Skeletal muscle satellite cell (primary cell): ENCODE measurements around the gene CHMP4A.
"Not testable (repeated sequence)": the region's sequence is repeated elsewhere in the genome, so short reads cannot be mapped to it uniquely, and the experiment has no call there.

ENCODE experiments used
- H3K27me3 ChIP-seq: 2 replicates; pipeline ENCODE4 v1.7.0; 2013; ENCODE audit warnings: low read length; ENCODE audit not compliant: control insufficient read depth, insufficient read depth
- H3K36me3 ChIP-seq: 2 replicates; pipeline ENCODE4 v1.7.0; 2013; ENCODE audit warnings: mild to moderate bottlenecking, control low read depth, low read length; ENCODE audit not compliant: insufficient read depth
- H3K4me1 ChIP-seq: 2 replicates; pipeline ENCODE4 v1.7.0; 2013; ENCODE audit warnings: low read length; ENCODE audit not compliant: control insufficient read depth, insufficient read depth
- H3K4me2 ChIP-seq: 2 replicates; pipeline ENCODE4 v1.7.0; 2013; ENCODE audit warnings: mild to moderate bottlenecking, low read length
- H3K4me3 ChIP-seq: 2 replicates; pipeline ENCODE4 v1.7.0; 2013; ENCODE audit warnings: low read length
- H3K9ac ChIP-seq: 2 replicates; pipeline ENCODE4 v1.7.0; 2013; ENCODE audit warnings: mild to moderate bottlenecking, low read depth, low read length, moderate library complexity
- H3K9me3 ChIP-seq: replicated peaks from 2 replicates; pipeline ENCODE4 v1.7.0; 2013; ENCODE audit warnings: mild to moderate bottlenecking, control low read depth, low read length

Gene CHMP4A

DNA sequence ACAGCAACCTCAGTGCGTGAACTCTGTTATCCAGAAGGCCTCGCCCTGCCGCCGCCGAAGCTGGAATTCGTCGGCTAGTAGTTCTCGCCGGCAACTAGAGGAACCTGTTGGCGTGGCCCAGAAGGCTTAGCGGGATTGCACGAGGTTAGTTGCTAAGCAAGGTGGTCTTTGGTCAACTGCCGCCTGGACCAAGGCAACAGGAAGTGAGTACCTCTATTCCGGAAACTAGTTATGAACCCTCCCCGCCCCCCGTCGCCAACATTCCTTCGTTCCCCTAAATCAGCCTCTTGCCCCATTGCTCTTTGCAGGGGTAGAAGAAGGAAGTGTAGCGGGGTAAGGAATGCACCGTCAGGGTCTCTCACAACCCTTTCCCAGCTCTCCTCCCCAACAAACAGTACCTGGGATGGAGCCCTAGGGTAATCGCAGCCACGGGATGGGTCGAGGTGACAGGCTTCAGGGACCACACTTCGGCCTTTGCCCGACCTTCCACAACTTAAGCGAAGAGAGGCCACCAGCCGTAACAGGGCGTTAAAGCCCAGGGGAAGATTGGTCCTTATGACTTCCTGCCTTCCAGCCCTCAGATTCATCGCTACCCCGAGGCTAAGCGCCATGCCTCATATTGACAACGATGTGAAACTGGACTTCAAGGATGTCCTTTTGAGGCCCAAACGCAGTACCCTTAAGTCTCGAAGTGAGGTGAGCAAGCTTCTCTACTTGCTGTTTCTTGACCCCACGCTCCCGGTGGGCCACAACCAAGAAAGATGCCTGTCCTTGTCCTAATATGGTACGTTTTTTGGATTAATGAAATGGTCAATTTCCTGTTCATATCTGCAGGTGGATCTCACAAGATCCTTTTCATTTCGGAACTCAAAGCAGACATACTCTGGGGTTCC lies 19.6 kb upstream of the CHMP4A start, which contains the start of gene GMPR2:
TSS of gene GMPR2 (plus strand) at position 285 of the 893 bp plus-strand sequence. CDS start at position 610, 325 bp downstream.
- Histone ChIP-seq H3K9ac (peak within 1 kb of the TSS; percentile 97), H3K4me3 (peak within 1 kb of the TSS; percentile 91), H3K4me2 (peak within 1 kb of the TSS; percentile 96), H3K27me3 (no peaks in the 10 kb centered on the region), H3K36me3 (peaks cover 25% of the 10 kb centered on the region), H3K4me1 (peaks cover 28% of the 10 kb centered on the region), H3K9me3 (no peaks in the 10 kb centered on the region)

DNA sequence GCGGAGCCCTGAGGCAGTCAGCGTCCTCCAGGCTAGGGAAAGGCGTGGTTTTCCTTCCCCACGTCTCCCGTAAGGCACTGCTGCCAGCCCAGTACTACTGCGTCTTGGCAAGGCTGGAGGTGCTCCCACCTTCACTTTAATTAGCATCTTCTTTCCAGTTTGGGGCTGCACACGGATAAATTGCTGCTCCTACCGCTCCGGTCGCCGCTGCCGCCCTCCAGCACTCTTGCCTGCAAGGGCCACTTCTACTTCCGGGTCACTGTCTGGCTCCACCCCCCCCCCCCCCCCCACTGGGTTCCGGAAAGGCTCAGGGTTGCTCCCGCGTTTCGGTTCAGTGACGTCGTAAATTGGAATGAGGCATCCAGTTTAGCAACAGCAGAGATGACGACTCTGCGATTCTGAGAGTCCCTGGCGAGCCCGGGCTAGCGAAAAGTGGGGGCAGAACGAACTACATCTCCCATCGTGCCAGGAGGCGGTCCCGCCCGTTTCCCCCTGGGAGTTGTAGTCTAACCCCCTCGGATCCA lies 18.9 kb upstream of the CHMP4A start, which contains the start of gene NEDD8:
TSS of gene NEDD8 (minus strand) at position 247 of the 524 bp plus-strand sequence. CDS start at position 147, 100 bp downstream.
- Histone ChIP-seq H3K4me3 (peak within 1 kb of the TSS; percentile 91), H3K9ac (peak within 1 kb of the TSS; percentile 97), H3K36me3 (peaks cover 17% of the 10 kb centered on the region), H3K4me1 (peaks cover 28% of the 10 kb centered on the region), H3K4me2 (peak within 1 kb of the TSS; percentile 96), H3K9me3 (no peaks in the 10 kb centered on the region), H3K27me3 (no peaks in the 10 kb centered on the region)

DNA sequence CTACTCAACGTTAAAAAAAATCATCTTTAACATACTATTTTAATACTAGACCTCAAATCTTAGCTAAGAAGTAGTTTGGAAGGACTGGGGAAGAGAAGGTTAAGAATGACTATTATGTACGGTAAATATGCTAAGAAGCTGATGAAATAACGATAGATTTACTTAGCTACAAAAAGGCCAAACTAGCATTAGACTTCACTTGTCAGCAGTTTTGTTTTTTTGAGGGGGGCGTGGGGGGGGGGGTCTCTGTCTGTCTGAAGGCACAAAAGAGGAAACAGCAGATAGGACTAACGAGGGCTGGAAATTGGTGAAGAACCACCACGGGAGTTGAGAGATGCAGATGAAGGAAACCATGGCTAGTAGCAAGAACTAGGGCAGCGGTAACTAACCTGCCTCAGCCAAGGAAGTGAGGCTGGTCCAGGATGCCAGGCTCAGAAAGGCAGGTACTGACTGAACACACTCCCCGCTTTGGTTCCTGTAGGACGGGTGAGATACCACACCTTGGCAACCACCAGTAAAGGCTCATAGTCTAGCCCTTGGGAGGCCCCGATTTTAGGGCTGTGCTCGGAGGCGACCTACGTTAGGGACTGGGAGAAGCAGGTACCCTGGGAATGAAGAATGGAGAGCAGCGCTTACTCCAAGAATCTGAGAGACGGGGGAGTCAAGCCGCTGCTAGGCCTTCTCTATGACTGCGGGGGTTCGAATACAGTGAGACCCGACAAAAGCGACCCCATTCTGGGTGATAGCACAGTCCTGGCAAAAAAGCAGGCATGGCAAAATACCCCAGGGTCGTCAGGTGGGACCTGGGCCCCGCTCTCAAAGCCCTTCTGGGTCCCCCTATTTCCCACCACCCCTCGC lies 18.2 kb upstream of the CHMP4A start:
- Histone ChIP-seq H3K4me1 (peaks cover 28% of the 10 kb centered on the region), H3K4me2 (peak overlapping the region; percentile 96), H3K27me3 (no peaks in the 10 kb centered on the region), H3K4me3 (peak overlapping the region; percentile 91), H3K36me3 (peaks cover 11% of the 10 kb centered on the region), H3K9ac (peak overlapping the region; percentile 97), H3K9me3 (no peaks in the 10 kb centered on the region)

DNA sequence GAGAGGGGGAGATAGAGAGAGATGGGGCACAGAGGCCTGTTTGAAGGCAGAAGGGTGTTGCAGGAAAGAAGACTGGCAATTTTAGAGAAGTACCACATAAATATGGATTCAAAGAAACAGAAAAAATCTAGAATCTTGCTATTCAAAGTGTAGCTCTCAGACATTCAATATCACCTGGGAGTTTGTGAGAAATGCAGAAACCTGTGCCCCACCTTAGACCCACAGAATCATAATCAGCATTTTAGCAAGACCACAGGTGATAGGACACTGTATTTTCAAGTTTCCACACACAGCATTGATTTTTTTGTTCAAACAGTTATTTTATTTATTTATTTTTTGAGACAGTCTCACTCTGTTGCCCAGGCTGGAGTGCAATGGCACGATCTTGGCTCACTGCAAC lies 15.6 kb upstream of the CHMP4A start:
- Histone ChIP-seq H3K36me3 (no peaks in the 10 kb centered on the region), H3K9ac (no peak overlapping the region), H3K4me1 (peaks cover 33% of the 10 kb centered on the region), H3K4me2 (no peak overlapping the region), H3K27me3 (no peaks in the 10 kb centered on the region), H3K9me3 (no peaks in the 10 kb centered on the region), H3K4me3 (no peak overlapping the region)

DNA sequence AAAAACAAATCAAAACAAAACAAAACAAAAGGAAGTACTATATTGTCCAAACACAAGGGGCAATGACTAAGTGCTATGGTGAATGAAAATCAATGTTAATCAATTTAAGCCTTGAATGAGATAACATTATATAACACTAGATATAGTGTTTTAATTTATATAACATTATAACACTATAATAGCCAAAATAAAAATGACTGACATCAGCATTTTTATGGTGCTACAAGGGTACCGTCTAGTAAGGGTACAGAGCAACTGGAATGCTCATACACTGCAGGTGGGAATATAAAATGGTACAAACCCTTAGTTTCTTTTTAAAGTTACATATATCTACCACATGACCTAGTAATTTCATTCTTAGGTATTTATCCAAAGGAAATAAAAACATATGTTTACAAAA lies 13.2 kb upstream of the CHMP4A start:
- no peak overlapping the region for H3K4me2 ChIP-seq
- no peaks in the 10 kb centered on the region for H3K36me3 ChIP-seq
- H3K4me1 ChIP-seq, result peaks cover 24% of the 10 kb centered on the region
- H3K9me3 ChIP-seq, result no peaks in the 10 kb centered on the region
- no peak overlapping the region for H3K4me3 ChIP-seq
- H3K27me3 ChIP-seq, result no peaks in the 10 kb centered on the region
- no peak overlapping the region for H3K9ac ChIP-seq

DNA sequence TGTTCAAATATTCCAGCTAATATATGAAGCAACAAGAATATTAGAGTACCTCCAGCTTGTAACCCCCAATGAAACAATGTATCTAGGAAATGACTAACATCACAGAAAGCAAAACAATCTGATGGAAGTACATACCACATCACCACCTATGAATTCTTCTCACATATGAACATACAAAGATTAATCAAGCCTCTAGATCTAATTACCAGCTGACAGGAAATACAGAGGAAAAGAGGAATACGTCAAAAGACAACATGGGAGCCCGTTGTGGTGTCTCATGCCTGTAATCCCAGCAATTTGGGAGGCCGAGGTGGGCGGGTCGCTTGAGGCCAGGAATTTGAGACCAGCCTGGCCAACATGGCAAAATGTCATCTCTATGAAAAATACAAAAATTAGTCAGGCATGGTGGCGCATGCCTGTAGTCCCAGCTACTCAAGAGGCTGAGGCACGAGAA lies 11.4 kb upstream of the CHMP4A start:
- Histone ChIP-seq H3K36me3 (no peaks in the 10 kb centered on the region), H3K9me3 (no peaks in the 10 kb centered on the region), H3K4me3 (no peak overlapping the region), H3K27me3 (no peaks in the 10 kb centered on the region), H3K9ac (peak overlapping the region; percentile 35), H3K4me2 (peak overlapping the region; percentile 49), H3K4me1 (peaks cover 16% of the 10 kb centered on the region)

DNA sequence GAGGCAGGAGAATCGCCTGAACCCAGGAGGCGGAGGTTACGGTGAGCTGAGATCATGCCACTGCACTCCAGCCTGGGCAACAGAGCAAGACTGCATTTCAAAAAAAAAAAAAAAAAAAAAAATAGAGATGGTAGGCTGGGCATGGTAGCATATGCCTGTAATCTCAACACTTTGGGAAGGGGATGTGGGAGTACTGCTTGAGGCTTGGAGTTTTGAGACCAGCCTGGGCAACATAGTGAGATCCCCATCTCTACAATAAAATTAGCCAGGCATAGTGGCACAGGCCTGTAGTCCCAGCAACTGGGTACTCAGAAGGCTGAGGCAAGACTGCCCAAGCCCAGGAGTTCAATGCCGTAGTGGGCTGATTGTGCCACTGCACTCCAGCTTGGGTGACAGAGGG lies 9.7 kb upstream of the CHMP4A start:
- H3K36me3 ChIP-seq, H3K9me3 ChIP-seq, H3K9ac ChIP-seq, H3K4me2 ChIP-seq, H3K4me3 ChIP-seq, H3K27me3 ChIP-seq: not testable (repeated sequence)
- peaks cover 16% of the 10 kb centered on the region for H3K4me1 ChIP-seq

DNA sequence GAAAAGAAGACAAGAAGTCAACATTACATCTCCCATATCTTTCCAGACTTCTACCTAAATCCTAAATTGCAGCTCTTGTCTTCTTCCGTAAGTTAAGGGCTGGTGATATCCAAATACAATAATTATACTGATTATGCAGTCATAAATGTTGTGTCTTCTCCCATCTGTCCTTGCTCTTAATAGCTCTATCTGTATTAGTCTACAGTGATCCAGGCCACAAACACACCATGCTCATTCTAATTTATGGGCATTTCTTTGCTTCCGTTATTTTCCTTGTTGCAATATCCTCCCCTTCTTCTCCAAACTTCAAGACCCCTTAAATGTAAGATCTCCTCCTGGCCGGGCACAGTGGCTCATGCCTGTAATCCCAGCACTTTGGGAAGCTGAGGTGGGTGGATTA lies 6.2 kb upstream of the CHMP4A start:
- H3K9ac ChIP-seq, result no peak overlapping the region
- H3K36me3 ChIP-seq, result peaks cover 10% of the 10 kb centered on the region
- no peak overlapping the region for H3K4me3 ChIP-seq
- H3K27me3 ChIP-seq, result no peaks in the 10 kb centered on the region
- H3K4me2 ChIP-seq, result no peak overlapping the region
- H3K4me1 ChIP-seq, result peaks cover 11% of the 10 kb centered on the region
- no peaks in the 10 kb centered on the region for H3K9me3 ChIP-seq

DNA sequence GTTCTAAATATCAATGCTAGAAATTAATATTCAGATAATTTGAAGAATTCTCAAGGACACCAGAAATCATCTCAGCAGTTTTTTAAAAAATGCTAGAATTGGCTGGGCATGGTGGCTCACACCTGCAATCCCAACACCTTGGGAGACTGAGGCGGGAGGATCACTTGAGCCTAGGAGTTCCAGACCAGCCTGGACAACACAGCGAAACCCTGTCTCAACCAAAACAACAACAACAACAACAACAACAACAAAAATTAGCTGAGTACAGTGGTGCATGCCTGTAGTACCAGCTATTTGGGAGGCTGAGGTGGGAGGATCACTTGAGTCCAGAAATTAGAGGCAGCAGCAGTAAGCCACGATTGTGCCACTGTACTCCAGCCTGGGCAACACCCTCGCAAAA lies 5.8 kb upstream of the CHMP4A start:
- H3K4me1 ChIP-seq, result peaks cover 7% of the 10 kb centered on the region
- H3K4me3 ChIP-seq, result no peak overlapping the region

DNA sequence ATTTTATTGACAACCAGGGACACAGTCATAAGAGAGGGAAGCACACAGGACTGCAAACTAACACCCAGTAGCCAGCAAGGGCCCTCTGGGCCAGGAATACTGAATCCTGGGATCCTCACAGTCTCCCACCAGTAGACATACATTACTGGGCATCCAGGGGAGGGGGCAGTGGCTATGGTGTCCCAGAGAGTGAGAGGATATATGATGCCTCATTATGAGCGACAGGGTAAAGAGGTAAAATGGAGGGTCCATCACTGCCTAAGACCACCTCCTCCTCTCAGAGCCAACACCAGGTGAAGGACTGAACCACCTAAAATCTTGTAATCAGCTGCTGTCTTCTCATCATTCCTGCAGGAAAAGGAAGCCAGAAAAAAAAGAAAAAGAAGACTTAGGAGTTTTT lies 3.6 kb upstream of the CHMP4A start:
- peaks cover 10% of the 10 kb centered on the region for H3K36me3 ChIP-seq
- H3K9me3 ChIP-seq, H3K9ac ChIP-seq: not testable (repeated sequence)

More for the DNA sequence above, 5.8 kb upstream of the CHMP4A start:
- no peaks in the 10 kb centered on the region for H3K9me3 ChIP-seq
- H3K4me2 ChIP-seq, result no peak overlapping the region
- H3K9ac ChIP-seq, result no peak overlapping the region
- no peaks in the 10 kb centered on the region for H3K27me3 ChIP-seq
- peaks cover 10% of the 10 kb centered on the region for H3K36me3 ChIP-seq

DNA sequence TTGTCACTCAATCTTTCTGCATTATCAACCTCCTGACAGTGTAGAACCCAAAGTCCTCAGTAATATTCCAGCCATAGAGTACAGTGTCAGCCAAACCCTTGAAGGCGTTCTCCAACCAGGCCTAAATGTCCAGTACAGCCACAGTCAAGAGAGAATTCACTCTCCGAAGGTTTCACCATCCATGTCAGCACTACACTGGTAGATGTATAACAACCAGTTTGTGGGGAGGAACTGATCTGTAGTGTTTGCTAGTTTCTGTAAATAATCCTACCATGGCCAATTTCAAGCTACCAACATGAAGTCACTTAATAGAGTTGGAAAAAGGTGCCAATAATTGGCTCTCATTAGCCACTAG lies 3.0 kb upstream of the CHMP4A start:
- Histone ChIP-seq H3K9me3 (no peaks in the 10 kb centered on the region), H3K9ac (peak overlapping the region; percentile 85), H3K27me3 (no peaks in the 10 kb centered on the region), H3K4me1 (peaks cover 16% of the 10 kb centered on the region), H3K4me2 (peak overlapping the region; percentile 82), H3K36me3 (peaks cover 12% of the 10 kb centered on the region), H3K4me3 (peak overlapping the region; percentile 77)

More for the DNA sequence above, 3.6 kb upstream of the CHMP4A start:
- not testable (repeated sequence) for H3K4me3 ChIP-seq, H3K27me3 ChIP-seq, H3K4me2 ChIP-seq
- peaks cover 16% of the 10 kb centered on the region for H3K4me1 ChIP-seq
